Kidney epithelial cell (primary cell): ENCODE measurements around the gene CPSF2. TPM values are rescaled to one million over a fixed set of nuclear protein-coding genes. Genes with fewer than 3 reads are reported as not detected.
"Not testable (repeated sequence)": the region's sequence is repeated elsewhere in the genome, so short reads cannot be mapped to it uniquely, and the experiment has no call there.

Source experiments
- DNase-seq: peaks from one replicate; pipeline ENCODE4 v3.0.0-alpha.2; 2010; ENCODE audit warnings: low read depth
- H3K27me3 ChIP-seq: 2 replicates; pipeline ENCODE4 v1.6.0; 2011; ENCODE audit warnings: low read length; ENCODE audit not compliant: control insufficient read depth, insufficient read depth
- H3K36me3 ChIP-seq: 2 replicates; pipeline ENCODE4 v1.5.1; 2011; ENCODE audit warnings: low read length; ENCODE audit not compliant: control insufficient read depth, insufficient read depth
- H3K4me3 ChIP-seq: 2 replicates; pipeline ENCODE4 v1.5.1; 2011; ENCODE audit warnings: low read depth, mild to moderate bottlenecking, control low read depth, low read length
- total RNA-seq: library from RNA; depleted of rRNA; stranded (reverse); fragments of >200 nt; gene quantifications from 2 replicates; pipeline ENCODE4 v1.2.3, GENCODE V29; 2015
- TF ChIP-seq, protein P1 (sequence below): IDR thresholded peaks from 2 replicates; pipeline ENCODE4 v1.5.1; 2011; ENCODE audit warnings: mild to moderate bottlenecking, moderate library complexity, low read length, control low read depth, inconsistent platforms; ENCODE audit not compliant: insufficient read depth, poor library complexity, severe bottlenecking

Gene CPSF2
- total RNA-seq, 1 donor from 2014 or later: 56.7 TPM

- Histone ChIP-seq H3K4me3 (no peak overlapping the region), H3K36me3 (no peaks in the 10 kb centered on the region), H3K27me3 (no peaks in the 10 kb centered on the region)
- TF ChIP-seq, protein P1, sequence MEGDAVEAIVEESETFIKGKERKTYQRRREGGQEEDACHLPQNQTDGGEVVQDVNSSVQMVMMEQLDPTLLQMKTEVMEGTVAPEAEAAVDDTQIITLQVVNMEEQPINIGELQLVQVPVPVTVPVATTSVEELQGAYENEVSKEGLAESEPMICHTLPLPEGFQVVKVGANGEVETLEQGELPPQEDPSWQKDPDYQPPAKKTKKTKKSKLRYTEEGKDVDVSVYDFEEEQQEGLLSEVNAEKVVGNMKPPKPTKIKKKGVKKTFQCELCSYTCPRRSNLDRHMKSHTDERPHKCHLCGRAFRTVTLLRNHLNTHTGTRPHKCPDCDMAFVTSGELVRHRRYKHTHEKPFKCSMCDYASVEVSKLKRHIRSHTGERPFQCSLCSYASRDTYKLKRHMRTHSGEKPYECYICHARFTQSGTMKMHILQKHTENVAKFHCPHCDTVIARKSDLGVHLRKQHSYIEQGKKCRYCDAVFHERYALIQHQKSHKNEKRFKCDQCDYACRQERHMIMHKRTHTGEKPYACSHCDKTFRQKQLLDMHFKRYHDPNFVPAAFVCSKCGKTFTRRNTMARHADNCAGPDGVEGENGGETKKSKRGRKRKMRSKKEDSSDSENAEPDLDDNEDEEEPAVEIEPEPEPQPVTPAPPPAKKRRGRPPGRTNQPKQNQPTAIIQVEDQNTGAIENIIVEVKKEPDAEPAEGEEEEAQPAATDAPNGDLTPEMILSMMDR: no peak
- no peak for DNase-seq
Measured at GRCh38 chr14:92207012-92207927, 85.5 kb downstream of the CPSF2 start.

- TF ChIP-seq, protein P1: no peak
- no peak overlapping the region for H3K4me3 ChIP-seq
- H3K36me3 ChIP-seq: no peaks in the 10 kb centered on the region
- no peak for DNase-seq
- no peaks in the 10 kb centered on the region for H3K27me3 ChIP-seq
Measured at GRCh38 chr14:92207928-92208265, 86.1 kb downstream of the CPSF2 start.

DNA sequence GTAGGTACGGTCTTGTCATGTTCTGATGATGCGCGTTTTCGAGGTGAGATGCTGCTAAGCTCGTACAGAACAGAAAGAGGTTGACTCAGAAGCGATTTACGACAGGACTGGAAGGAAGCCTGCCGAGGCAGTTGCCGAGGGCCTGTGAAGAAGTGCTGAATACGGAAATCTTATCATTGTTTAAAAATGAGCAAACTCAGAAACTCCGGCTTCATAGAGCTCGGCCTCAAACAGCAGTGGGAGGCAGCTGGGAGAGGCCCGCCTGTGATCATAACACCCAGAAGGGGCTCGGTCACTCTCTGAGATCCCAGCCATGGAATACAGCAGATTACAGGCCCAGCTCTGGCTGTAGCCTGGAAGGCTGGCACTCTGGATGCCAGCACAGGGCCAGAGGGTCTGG, 87.4 kb downstream of the CPSF2 start:
- TF ChIP-seq, protein P1: no peak
- DNase-seq: no peak

DNA sequence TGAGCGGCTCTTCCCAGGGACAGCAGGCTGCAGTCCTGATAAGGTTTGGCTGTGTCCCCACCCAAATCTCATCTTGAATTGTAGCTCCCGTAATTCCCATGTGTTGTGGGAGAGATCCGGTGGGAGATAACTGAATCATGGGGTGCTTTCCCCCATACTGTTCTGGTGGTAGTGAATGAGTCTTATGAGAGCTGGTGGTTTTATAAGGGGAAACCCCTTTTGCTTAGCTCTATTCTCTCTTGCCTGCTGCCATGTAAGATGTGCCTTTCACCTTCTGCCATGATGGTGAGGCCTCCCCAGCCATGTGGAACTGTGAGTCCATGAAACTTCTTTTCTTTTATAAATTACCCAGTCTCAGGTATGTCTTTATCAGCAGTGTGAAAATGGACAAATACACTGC, 91.4 kb downstream of the CPSF2 start:
- H3K4me3 ChIP-seq, DNase-seq, H3K36me3 ChIP-seq, H3K27me3 ChIP-seq: not testable (repeated sequence)

More for the DNA sequence above, 87.4 kb downstream of the CPSF2 start:
- Histone ChIP-seq H3K36me3 (no peaks in the 10 kb centered on the region), H3K4me3 (no peak overlapping the region), H3K27me3 (no peaks in the 10 kb centered on the region)

- Histone ChIP-seq H3K27me3 (no peaks in the 10 kb centered on the region), H3K4me3 (no peak overlapping the region), H3K36me3 (no peaks in the 10 kb centered on the region)
- no peak for DNase-seq
- TF ChIP-seq, protein P1: no peak
Measured at GRCh38 chr14:92215579-92215978, 93.8 kb downstream of the CPSF2 start.

GRCh38 chr14:92217936-92218335, 96.2 kb downstream of the CPSF2 start:
- TF ChIP-seq, protein P1: no peak
- Histone ChIP-seq H3K36me3 (no peaks in the 10 kb centered on the region), H3K27me3 (no peaks in the 10 kb centered on the region), H3K4me3 (no peak overlapping the region)
- no peak for DNase-seq

Other genes starting within 250 kb of the CPSF2 start
- 4.8 and 6.0 TPM in 2 replicates for gene FBLN5, start 174.3 kb upstream of the CPSF2 start, total RNA-seq
- gene TRIP11, start 81.9 kb upstream of the CPSF2 start, total RNA-seq: 19.4 and 32.7 TPM in 2 replicates
- gene ATXN3, start 15.4 kb upstream of the CPSF2 start, total RNA-seq: 20.7 and 29.0 TPM in 2 replicates
- 234 and 305 TPM in 2 replicates for gene NDUFB1, start 263 bp upstream of the CPSF2 start, total RNA-seq
- gene SLC24A4, start 201.2 kb downstream of the CPSF2 start, total RNA-seq: not detected in 2 replicates